HS-5 (cell line): ENCODE results near the gene GPR83.
"Not testable (repeated sequence)": the region's sequence is repeated elsewhere in the genome, so short reads cannot be mapped to it uniquely, and the experiment has no call there.

Source experiments
- DNase-seq: peaks from one replicate; pipeline ENCODE4 v3.0.0-alpha.2; 2012; ENCODE audit warnings: low read depth

The GPR83 gene

GRCh38 chr11:94400839-94401772 lies at the start of gene GPR83:
GPR83 (minus strand) TSS chr11:94401419; CDS start chr11:94401247, 172 bp downstream.
- no peak for DNase-seq

GRCh38 chr11:94450048-94450447 lies 48.8 kb upstream of the GPR83 start:
- peak; percentile 63 for DNase-seq

GRCh38 chr11:94449437-94449836 lies 48.2 kb upstream of the GPR83 start:
- DNase-seq, result peak; percentile 92

- no peak for DNase-seq
Measured at GRCh38 chr11:94449029-94449428, 47.8 kb upstream of the GPR83 start.

- no peak for DNase-seq
Measured at GRCh38 chr11:94447149-94447548, 45.9 kb upstream of the GPR83 start.

GRCh38 chr11:94445641-94446040 lies 44.4 kb upstream of the GPR83 start:
- no peak for DNase-seq

- no peak for DNase-seq
Measured at GRCh38 chr11:94433049-94433448, 31.8 kb upstream of the GPR83 start.

GRCh38 chr11:94424662-94425061 lies 23.4 kb upstream of the GPR83 start:
- DNase-seq, result peak; percentile 31

GRCh38 chr11:94424011-94424410 lies 22.8 kb upstream of the GPR83 start:
- no peak for DNase-seq

- DNase-seq, result no peak
Measured at GRCh38 chr11:94423507-94423906, 22.3 kb upstream of the GPR83 start.

GRCh38 chr11:94418123-94418765 lies 17.0 kb upstream of the GPR83 start:
- DNase-seq, result no peak

- DNase-seq, result no peak
Measured at GRCh38 chr11:94417386-94417987, 16.3 kb upstream of the GPR83 start.

- DNase-seq, result no peak
Measured at GRCh38 chr11:94405062-94405833, 4.0 kb upstream of the GPR83 start.

- DNase-seq, result no peak
Measured at GRCh38 chr11:94402355-94402754, 1.1 kb upstream of the GPR83 start.

- DNase-seq, result no peak
Measured at GRCh38 chr11:94401773-94402265, 600 bp upstream of the GPR83 start.

- DNase-seq, result no peak
Measured at GRCh38 chr11:94400457-94400838, 771 bp downstream of the GPR83 start.

GRCh38 chr11:94400050-94400449 lies 1.2 kb downstream of the GPR83 start:
- DNase-seq, result no peak

GRCh38 chr11:94398101-94398500 lies 3.1 kb downstream of the GPR83 start:
- DNase-seq, result no peak

GRCh38 chr11:94396282-94396681 lies 4.9 kb downstream of the GPR83 start:
- DNase-seq, result no peak

- DNase-seq, result not testable (repeated sequence)
Measured at GRCh38 chr11:94391937-94392336, 9.3 kb downstream of the GPR83 start.

GRCh38 chr11:94379613-94380012 lies 21.6 kb downstream of the GPR83 start:
- DNase-seq, result no peak

- DNase-seq, result no peak
Measured at GRCh38 chr11:94376841-94377240, 24.4 kb downstream of the GPR83 start.
